Stimulated activated CD4-positive, alpha-beta T cell treated with anti-CD3 and anti-CD28 coated beads, Interleukin-12 subunit alpha, Interleukin-12 subunit beta, amount 100 ng/mL, for 4 hours (primary cell): ENCODE results near the gene DMRT1.
A peak's percentile ranks its signal among the peaks of the same experiment; 100 is the strongest.
"Not testable (repeated sequence)": the region's sequence is repeated elsewhere in the genome, so short reads cannot be mapped to it uniquely, and the experiment has no call there.

Experiments
- DNase-seq: peaks from one replicate; pipeline ENCODE4 v3.0.0-alpha.2; 2020

DMRT1 gene

DNA sequence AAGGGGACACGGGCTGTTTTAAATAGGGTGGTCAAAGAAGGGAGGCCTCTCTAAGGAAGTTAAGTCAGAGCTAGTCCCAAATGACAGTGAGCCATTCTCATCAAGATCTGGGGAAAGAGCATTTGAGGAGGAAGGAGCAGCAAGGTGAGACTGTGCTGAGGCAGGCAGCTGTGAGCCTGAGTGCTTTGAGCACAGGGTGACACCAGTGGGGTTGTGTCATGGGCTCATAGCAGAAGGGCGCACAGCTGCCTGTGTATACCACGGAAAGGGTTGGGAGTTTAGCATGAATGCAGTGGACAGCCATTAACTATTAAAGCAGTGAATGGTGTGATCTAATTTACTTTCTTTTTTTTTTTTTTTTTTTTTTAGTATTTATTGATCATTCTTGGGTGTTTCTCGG lies 19.2 kb downstream of the DMRT1 start:
- no peak for DNase-seq

DNA sequence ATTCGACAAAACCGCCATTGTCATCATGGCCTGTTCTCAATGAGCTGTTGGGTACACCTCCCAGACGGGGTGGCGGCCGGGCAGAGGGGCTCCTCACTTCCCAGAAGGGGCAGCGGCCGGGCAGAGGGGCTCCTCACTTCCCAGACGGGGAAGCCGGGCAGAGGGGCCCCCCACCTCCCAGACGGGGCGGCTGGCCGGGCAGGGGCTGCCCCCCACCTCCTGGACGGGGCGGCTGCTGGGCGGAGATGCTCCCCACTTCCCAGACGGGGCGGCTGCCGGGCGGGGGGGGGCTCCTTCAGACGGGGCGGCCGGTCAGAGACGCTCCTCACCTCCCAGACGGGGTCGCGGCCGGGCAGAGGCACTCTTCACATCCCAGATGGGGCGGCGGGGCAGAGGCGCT lies 20.0 kb downstream of the DMRT1 start:
- not testable (repeated sequence) for DNase-seq

DNA sequence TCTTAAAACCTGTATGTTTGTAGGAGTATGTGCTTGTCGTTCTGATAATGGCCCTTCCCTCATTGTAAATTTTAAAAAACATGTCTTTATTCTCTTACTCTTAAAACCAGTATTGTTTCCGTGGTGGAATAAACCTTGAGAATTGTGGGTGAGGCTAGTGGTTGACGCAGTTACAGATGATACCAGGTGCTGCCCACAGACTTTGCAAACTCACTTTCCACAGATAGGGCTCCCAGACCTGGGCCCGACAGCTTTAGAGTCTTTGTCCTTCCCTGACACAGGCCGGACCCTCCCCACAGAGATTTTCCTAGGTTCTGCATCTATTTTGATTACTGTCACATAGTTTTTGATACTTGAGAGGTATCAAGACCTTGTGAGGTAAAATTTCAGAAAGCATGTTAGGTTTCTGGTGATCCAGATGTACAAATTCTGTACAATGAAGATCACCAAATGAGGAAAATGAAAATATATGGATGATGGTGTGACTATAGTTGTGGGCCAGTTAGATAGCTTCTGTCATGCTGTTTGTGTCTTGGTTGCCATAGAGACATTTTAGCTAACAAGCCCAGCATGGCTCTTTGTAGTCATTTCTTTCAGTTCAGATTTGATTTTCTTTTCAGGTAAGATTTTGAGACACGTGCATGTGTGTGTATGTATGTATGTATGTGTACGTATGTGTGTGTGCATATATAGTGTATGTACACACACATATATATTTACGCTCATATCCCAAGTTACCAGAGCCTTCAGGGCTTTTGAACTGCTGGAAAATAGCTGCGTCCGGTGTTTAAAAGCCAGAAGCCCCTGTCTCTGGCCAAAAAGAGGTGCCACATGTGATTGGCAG lies 33.8 kb downstream of the DMRT1 start:
- DNase-seq: no peak

DNA sequence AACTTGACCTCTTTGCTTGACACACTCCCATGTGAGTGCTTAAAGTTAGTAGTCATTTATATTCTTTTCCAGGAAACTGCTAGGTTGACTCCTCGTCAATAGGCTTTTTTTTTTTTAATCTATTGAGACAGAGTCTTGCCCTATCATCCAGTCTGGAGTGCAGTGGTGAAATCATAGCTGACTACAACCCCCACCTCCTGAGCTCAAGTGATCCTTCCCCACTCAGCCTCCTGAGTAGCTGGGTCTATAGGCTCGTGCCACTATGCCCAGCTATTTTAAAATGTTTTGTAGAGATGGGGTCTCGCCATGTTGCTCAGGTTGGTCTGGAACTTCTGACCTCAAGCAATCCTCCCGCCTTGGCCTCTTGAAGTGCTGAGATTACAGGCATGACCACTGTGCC lies 34.9 kb downstream of the DMRT1 start:
- DNase-seq: no peak

DNA sequence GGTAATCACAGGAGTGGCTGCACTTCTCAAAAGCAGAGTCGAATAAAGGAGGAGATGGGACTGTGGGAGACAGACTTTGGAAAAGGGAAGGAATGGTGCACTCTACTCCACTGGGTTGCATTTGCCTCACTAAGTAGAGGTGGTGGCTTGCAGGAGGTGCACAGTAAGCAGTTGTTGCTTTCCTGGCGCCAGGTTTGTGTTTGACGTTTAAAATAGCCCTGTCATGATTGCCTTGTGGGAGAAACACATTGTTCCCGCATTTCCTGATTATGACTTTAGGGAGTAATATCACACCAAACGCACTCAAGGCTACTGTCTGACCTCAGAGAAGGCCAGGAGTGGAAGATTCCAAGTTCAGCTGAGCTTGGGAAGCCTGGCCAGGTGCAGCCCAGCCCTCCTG lies 36.7 kb downstream of the DMRT1 start:
- DNase-seq: no peak

DNA sequence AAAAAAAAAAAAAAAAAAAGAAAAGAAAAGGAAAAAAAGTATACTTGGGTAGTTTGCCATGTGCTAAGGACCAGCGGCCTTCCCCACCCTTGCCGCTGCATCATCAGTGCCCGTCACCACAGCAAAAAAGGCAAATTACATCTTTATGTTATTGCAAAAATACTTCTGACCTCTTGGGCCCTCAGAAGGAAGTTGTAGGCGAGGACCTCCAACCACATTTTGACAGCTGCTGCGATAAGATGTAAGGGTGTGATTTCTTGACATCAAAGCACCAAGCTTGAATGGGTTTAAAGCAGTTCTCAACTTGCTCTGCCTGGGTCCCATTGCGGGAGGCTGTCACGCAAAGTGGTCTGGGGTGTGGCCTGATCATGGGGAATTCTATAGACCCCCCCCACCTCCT lies 39.2 kb downstream of the DMRT1 start:
- DNase-seq: no peak

DNA sequence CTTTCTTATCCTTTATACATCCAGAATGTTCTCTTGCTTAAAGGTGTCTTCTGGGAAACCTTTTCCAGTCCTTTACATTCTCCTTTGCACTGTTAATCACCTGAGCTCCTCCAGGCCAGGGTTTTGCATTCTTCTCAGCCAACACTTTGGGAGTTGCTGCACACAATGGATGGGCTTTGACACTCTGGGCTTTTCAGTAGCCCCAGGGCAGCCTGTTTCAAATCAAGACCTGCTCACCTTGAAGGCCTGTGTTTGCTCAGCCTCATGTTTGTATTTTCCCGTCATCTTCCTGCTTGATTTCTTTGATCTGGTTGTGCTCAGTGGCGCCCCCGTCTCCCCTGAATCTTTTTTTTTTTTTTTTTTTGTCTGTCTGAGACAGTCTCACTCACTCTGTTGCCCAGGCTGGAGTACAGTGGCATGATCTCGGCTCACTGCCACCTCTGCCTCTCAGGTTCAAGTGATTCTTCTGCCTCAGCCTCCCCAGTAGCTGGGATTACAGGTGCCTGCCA lies 41.0 kb downstream of the DMRT1 start:
- DNase-seq: no peak

DNA sequence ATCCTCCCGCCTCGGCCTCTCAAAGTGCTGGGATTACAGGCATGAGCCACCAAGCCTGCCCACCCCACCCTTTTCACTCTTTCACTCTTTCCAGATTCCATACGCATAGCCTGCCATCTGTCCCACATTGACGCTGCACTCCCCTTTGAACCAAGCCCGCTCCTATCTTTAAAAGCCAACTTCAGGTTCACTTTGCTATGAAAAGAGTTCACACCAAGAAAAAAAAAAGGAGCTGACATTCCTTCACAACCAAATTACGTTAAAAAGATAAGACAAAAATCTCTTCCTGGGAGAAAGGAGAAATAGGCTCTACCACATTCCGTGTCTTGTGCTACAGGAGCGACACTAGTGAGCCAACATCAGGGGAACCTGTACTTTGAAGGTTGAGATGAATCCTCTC lies 41.5 kb downstream of the DMRT1 start:
- no peak for DNase-seq

DNA sequence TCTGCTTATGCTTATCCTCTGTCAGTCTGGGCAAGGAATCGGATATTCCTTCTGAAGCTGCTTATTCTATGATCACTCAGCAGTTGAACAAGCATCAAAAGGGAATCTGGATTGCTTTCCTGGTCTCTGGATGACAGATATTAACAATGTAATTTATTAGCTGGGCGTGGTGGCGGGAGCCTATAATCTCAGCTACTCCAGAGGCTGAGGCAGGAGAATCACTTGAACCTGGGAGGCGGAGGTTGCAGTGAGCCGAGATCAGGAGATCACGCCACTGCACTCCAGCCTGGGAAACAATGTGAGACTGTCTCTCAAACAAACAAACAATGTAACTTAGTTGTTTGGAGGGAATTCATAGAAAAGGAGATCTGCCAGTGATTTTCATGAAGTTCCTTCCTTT lies 45.4 kb downstream of the DMRT1 start:
- no peak for DNase-seq

DNA sequence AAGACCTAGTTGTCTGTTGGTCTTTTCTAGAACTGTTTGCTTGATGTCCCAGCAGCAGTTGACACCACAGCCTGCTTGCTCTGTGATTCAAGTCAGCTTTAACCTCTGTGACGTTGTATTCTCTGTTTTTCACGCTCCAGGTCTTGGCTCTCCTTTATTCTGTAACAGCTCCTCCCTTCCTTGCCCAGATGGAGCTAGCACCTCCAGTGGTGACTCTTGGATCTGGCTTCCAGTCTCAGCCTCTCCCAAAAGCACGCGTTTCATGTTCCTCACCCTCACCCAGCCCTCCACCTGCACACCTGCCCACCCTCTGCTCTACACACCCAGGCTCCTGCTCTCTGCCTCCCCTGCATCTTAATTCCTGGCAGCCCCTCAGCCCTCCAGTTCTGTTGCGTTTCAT lies 50.6 kb downstream of the DMRT1 start:
- no peak for DNase-seq

DNA sequence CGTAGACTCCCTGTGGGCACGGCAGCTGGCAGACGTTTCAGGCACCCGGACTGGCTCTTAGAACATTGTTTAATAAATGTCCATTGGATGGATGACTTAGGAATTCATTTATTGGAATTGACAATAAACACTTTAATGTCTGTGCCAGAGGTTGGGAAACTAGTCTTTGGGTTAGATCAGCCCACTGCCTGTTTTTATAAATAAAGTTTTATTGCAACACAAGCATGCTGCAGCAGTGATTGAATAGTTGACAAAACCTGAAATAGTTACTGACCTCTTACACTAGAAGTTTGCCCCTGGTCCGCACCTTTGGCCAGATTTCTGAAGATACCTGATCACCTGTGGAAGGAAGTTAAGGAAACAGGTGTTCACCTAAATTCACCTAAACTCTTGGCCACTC lies 51.6 kb downstream of the DMRT1 start:
- no peak for DNase-seq

DNA sequence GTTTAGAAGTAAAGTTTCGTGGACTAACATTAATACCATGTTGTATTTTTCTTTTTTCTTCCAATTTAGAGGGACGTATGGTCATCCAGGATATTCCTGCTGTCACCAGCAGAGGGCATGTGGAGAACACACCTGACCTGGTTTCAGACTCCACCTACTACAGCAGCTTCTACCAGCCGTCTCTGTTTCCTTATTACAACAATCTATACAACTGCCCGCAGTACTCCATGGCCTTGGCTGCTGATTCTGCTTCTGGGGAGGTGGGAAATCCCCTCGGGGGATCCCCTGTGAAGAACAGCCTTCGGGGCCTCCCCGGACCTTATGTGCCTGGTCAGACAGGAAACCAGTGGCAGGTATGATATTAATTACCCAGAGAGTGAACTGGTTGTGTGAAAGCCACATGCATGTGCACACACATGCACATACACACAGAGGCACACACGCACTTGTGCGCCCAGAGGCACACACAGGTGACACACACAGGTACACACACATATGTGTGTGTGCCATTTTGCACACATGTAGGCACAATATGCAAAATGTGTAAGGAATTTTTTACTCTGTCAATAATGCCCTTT lies 52.4 kb downstream of the DMRT1 start:
- peak; percentile 25 for DNase-seq

DNA sequence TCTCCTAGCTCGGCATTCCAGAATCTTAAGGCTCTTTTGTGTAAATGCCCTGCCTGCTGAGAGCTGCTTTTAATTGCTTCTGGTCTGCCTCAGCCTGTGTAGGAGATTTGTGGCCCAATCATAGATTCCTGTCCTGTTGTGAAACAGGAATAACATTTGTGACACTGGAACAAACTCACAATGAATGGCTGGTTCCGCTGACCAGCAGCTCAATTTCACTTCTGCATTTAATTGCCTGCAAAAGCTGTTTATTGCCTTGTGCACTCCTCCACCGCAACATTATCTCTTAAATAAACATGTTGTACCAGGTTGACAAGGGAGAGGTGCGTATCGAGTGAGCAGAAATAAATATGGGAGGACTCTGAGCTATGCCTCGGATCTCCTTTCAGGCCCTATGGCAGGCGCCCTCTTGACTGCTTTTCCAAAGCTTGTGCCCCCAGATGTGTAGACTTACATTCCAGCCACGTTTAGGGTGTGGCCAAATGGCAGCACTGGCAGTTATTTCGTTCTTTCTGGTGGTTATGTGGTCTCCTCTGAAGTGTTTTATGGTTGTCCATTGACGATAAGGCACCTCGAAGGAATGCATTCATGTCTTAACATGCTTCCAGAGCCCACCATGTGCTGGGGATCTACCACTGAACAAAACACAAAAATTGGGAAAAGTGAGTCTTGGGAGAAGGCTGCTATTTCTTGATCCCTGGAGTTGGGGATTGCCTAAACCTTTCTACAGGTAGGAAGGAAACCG lies 58.1 kb downstream of the DMRT1 start:
- no peak for DNase-seq

DNA sequence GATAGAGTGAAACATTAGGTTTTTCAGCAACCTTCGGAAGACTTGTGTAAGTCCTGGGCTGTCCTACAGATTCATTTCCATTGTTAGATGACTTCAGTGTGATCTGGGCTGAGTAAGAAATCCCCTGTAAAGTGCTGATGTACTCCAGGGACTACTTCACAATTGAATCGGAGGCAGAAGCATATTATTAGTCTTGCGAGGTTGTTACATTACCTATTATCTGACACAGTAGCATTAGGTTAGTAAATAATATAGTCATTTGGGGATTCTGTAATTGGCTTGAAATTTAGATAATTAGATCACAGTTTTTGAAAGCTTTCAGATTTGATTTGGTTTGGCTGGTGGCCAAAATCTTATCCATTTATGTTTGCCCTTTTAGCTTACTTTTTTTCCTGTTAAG lies 62.4 kb downstream of the DMRT1 start:
- DNase-seq: no peak

DNA sequence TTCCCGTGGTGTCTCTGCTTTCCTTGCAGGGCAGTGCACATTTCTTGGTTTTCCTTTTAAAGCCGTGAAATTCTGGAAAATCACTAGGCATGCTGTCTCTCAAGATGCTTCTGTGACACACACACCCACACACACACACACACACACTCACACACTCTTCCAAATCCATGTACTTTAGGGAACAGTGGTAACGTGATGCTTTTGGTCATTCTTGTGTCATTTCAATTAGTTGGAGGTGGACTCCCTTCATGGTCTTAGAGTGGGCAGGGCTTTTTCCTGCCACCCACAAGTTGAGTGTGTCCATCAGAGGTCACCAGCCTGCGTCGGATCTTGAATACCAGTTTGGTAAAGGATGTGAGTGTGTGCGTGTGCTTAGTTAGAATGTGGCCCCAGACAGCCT lies 64.4 kb downstream of the DMRT1 start:
- DNase-seq: no peak

DNA sequence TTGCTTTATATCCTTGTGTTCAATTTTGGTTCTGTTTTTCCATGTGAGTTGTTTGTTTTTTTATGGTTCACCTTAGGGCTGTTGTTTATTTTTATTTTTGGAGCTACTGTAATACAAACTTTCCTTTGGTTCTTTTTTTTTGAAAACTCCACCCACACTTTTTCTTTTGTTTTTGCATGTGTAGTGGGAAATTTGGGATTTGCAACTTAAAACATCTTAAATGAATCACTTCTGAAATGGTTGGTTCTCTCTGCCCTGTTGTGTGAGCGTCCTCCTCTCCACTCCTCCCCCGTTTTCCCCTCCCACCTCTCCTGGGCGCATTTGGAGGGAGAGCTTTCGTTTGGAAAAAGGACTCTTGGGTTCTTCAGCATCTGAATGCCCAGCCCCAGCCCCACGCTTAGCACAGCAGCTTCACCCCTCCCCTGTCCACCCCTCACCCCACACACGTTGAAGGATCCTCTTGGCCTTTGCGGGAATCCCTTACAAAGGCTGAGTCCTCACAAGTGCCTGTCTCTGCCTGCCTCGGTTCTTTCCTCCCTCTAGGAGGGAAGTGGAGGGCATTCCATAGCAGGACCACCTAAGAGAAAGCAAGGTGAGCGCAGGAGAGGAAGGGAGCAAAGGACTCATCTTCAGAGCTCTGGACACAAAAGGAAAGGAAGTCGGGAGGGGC lies 67.2 kb downstream of the DMRT1 start:
- no peak for DNase-seq

DNA sequence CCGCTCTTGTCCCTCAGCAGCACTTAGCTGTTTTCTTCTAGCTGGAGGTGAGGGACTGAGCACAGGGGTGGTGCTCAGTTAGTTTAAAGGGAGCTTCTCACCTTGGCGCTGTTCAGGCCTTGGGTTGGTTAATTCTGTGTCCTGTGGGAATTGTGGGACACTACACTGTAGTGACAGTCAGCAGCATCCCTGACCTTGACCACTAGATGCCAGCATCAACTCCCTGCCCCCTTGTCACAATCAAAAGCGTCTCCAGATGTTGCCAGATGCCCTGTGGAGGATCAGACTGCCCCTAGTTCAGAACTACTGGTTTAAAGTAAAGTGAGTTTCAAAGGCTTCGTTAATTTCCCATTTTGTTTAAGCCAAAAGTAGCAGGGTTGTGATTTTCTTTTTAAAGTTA lies 69.5 kb downstream of the DMRT1 start:
- DNase-seq: no peak

DNA sequence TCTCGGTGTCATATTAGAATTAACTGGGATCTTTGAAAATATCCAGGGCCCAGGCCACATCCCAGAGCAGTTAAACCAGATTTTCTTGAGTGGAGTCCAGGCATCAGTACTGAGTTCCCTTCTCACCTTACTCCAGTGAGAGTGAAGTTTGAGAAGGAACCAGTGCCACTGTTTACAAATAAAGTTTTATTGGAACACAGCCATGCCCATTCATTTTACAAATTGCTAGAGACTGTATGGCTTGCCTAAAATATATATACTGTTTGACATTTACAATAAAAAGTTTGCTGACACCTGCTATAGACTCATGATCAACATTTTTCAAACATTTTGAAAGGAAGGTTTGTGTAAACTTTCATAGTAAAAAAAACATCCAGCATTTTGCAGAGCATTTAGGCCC lies 71.3 kb downstream of the DMRT1 start:
- no peak for DNase-seq

DNA sequence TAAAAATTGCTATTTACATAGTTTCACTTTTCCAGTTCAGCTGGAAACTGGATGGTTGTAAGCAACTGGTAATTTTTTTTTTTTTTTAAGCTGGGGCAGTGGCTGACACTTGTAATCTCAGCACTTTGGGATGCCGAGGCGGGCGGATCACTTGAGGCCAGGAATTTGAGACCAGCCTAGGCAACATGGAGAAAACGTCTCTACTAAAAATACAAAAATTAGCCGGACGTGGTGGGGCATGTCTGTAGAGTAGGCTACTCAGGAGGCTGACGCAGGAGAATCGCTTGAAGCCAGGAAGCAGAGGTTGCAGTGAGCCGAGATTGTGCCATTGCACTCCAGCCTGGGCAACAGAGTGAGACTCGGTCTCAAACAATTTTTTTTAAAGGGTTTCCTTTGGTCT lies 72.0 kb downstream of the DMRT1 start:
- DNase-seq: not testable (repeated sequence)

DNA sequence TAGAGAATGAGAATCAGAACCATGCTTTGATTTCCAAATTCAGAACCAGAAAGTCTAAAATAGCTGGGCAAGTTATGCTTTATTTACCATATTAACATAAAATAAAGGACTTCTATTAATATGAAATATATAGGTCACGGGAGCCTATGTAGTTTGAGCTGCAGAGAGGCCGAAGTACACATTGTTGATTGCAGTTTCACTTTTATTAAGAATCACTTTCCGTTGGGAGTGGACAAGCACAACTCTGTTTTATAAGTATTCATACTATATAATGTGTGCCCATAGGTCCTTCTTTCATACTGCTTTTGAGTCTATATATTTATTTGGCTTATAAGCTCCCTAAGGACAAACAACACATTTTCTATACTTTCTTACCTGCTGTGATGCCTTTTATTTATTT lies 76.2 kb downstream of the DMRT1 start:
- DNase-seq: no peak

DNA sequence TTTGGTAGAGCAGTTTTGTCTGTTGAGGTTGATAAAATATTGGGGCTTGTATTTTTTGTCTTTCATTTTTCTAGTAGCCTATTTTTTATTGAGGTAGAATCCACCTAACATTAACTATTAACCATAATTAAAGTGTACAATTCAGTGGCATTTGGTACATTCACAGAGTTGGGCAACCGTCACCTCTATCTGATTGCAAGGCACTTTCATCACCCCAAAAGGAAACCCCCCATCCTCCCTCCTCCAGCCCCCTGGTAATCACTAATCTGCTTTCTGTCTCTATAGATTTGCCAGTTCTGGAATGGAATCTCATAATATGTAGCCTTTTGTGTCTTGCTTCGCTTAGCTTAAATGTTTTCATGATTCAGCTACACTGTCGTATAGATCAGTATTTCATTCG lies 79.4 kb downstream of the DMRT1 start:
- DNase-seq: no peak

DNA sequence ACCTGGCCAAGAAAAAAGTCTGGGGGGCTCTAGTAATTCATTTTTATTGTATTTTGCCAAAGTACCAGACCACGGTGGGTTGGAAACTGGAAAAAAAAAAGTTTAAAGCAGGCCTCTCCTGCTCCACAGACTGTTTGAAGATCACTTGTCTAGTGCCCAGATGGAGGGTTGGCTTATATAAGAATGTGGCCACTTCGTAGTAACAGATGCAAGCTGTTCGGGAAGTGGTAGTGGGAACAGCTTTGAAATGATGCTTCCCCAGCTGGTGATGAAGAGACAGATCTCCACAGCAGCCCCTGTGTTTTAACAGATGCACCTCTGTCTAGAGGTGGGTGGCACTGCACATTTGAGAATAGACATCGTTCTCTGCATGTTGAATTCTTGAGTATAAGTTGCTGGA lies 80.7 kb downstream of the DMRT1 start:
- DNase-seq: no peak

DNA sequence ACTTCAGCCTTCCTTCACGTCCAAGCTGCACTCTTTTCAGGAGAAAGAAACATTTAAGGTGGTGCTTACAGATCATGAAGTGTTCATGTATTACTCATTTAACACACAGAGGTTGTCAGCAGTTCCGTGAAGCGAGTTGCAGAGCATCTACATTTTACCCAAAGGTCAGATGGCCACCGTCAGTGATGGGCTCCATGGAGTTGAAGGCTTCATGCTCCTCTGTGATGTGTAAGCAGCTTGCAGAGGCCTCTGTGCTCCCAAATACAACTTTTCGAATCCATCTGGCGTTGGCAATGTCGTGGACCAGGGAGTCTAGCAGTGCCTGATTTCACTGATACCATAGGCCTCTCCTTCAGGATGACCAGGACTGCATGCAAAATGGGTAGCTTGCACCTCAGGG lies 81.2 kb downstream of the DMRT1 start:
- DNase-seq: no peak
